ENCODE results near the gene CRTC1.
A peak's percentile ranks its signal among the peaks of the same experiment; 100 is the strongest.

Gene CRTC1

GRCh38 chr19:18657590-18658365 is 25.7 kb upstream of the CRTC1 start:
- H3K27ac ChIP-seq = peak overlapping the region; percentile 57
- ChIA-PET CTCF (no interaction called here), POLR2A (ENCODE audit: low non-redundant PET) (no interaction called here)
- TF ChIP-seq, protein P1, sequence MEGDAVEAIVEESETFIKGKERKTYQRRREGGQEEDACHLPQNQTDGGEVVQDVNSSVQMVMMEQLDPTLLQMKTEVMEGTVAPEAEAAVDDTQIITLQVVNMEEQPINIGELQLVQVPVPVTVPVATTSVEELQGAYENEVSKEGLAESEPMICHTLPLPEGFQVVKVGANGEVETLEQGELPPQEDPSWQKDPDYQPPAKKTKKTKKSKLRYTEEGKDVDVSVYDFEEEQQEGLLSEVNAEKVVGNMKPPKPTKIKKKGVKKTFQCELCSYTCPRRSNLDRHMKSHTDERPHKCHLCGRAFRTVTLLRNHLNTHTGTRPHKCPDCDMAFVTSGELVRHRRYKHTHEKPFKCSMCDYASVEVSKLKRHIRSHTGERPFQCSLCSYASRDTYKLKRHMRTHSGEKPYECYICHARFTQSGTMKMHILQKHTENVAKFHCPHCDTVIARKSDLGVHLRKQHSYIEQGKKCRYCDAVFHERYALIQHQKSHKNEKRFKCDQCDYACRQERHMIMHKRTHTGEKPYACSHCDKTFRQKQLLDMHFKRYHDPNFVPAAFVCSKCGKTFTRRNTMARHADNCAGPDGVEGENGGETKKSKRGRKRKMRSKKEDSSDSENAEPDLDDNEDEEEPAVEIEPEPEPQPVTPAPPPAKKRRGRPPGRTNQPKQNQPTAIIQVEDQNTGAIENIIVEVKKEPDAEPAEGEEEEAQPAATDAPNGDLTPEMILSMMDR (conservative IDR thresholded peaks at IDR 0.05; ENCODE audit: low read depth) = no peak
- DNase-seq (ENCODE audit: low spot score) = peak; percentile 45

- TF ChIP-seq, protein P1 (conservative IDR thresholded peaks at IDR 0.05; ENCODE audit: low read depth) = no peak
- ChIA-PET POLR2A (ENCODE audit: low non-redundant PET) (no interaction called here), CTCF (no interaction called here)
- peak overlapping the region; percentile 57 for H3K27ac ChIP-seq
- DNase-seq (ENCODE audit: low spot score) = no peak
These were observed 25.1 kb upstream of the CRTC1 start for GRCh38 chr19:18658366-18658855.

DNA sequence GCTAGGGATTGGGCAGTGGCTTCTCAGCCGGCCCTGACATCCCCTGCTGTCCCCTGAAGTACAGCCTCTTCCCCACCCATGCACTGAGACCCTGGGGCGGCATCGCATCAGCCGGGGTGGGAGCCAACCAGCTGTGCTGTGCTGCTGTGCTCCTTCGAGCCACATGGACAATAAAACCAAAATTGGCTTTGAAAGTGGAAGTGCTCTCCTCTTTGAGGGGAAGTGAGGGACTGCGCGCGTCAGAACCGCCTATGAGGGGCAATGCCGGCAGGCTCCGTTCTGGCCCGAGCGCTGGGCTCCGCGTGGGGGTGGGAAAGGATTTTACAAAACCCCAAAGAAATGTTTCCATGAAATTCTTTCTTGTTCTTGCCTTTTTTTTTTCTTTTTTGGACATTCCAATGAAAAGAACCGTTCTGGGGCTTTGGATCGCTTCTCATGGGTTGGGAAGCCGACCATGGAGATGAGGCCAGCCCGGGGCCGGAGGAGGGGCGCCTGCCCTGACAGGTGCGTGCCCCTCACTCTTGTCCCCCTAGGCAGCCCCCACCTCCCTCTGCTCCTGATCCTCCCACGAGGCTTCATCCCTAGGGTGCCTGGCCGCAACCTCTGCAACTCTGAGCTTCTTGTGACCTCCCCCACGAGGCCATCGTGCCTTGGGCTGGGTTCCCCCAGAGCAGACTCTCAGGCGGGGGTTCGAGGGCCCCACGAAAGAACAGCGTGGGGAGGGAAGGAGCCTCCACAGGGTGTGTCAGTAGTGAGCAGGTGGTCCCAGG is 24.0 kb upstream of the CRTC1 start:
- TF ChIP-seq, protein P1 (conservative IDR thresholded peaks at IDR 0.05; ENCODE audit: low read depth) = no peak
- CTCF ChIA-PET = no interaction called here
- H3K27ac ChIP-seq = peak overlapping the region; percentile 57; the same call in 1 of the 2 replicates
- POLR2A ChIA-PET (ENCODE audit: low non-redundant PET) = no interaction called here
- DNase-seq (ENCODE audit: low spot score) = no peak

GRCh38 chr19:18660051-18660910 is 23.2 kb upstream of the CRTC1 start:
- DNase-seq (ENCODE audit: low spot score) = no peak
- TF ChIP-seq, protein P1 (conservative IDR thresholded peaks at IDR 0.05; ENCODE audit: low read depth) = no peak
- peak overlapping the region; percentile 14; the same call in 1 of the 2 replicates for H3K27ac ChIP-seq
- CTCF ChIA-PET = no interaction called here
- POLR2A ChIA-PET (ENCODE audit: low non-redundant PET) = no interaction called here

GRCh38 chr19:18660939-18661670 is 22.4 kb upstream of the CRTC1 start:
- ChIA-PET POLR2A (ENCODE audit: low non-redundant PET) (no interaction called here), CTCF (no interaction called here)
- no peak for DNase-seq (ENCODE audit: low spot score)
- TF ChIP-seq, protein P1 (conservative IDR thresholded peaks at IDR 0.05; ENCODE audit: low read depth) = no peak
- H3K27ac ChIP-seq = peak overlapping the region; percentile 14; the same call in 1 of the 2 replicates
